ENCODE data around the gene AMOTL1. TPM values are rescaled to one million over a fixed set of nuclear protein-coding genes. Genes with fewer than 3 reads are reported as not detected.

The AMOTL1 gene
- total RNA-seq, 4 donors from 2014 or later, result 34.1 to 51.2 (median 41.0) TPM

GRCh38 chr11:94737171-94737611, 31.0 kb upstream of the AMOTL1 start:
- intact Hi-C loops (cut with DNase I), result no loop called here
- DNase-seq, result no peak
- 58 to 70% methylated on average over 2 of the region's 2 CpGs for whole genome bisulfite sequencing, 2 donors
- Histone ChIP-seq H3K36me3 (no peaks in the 10 kb centered on the region), H3K4me1 (peaks cover 4 to 8% of the 10 kb centered on the region in 2 donors), H3K27me3 (no peaks in the 10 kb centered on the region), H3K9me3 (no peaks in the 10 kb centered on the region), H3K27ac (no peak overlapping the region), H3K4me3 (replicated peaks in 1 of 3) (no peak overlapping the region)
- TF ChIP-seq POLR2A (IDR thresholded peaks at IDR 0.05) (no peak), CTCF (IDR thresholded peaks at IDR 0.05) (no peak)

GRCh38 chr11:94738746-94739145, 29.4 kb upstream of the AMOTL1 start:
- intact Hi-C loops (cut with DNase I), result no loop called here
- H3K9me3 ChIP-seq, result no peaks in the 10 kb centered on the region
- WGBS, 2 donors, result 100% methylated on average over 1 of the region's 1 CpG
- H3K27ac ChIP-seq, result no peak overlapping the region
- H3K4me3 ChIP-seq (replicated peaks in 1 of 3), result no peak overlapping the region
- no peaks in the 10 kb centered on the region for H3K27me3 ChIP-seq
- no peak for DNase-seq
- TF ChIP-seq POLR2A (IDR thresholded peaks at IDR 0.05) (no peak), CTCF (IDR thresholded peaks at IDR 0.05) (no peak)
- no peaks in the 10 kb centered on the region for H3K36me3 ChIP-seq
- peaks cover 4 to 6% of the 10 kb centered on the region in 2 donors for H3K4me1 ChIP-seq

GRCh38 chr11:94739331-94739730, 28.8 kb upstream of the AMOTL1 start:
- no peak overlapping the region for H3K4me3 ChIP-seq (replicated peaks in 1 of 3)
- H3K27me3 ChIP-seq, result no peaks in the 10 kb centered on the region
- H3K27ac ChIP-seq, result no peak overlapping the region
- TF ChIP-seq POLR2A (IDR thresholded peaks at IDR 0.05) (no peak), CTCF (IDR thresholded peaks at IDR 0.05) (no peak)
- intact Hi-C loops (cut with DNase I), result no loop called here
- no peak for DNase-seq
- WGBS, 2 donors, result 80 to 86% methylated on average over 2 of the region's 2 CpGs
- H3K4me1 ChIP-seq, result peaks cover 4 to 6% of the 10 kb centered on the region in 2 donors
- H3K36me3 ChIP-seq, result no peaks in the 10 kb centered on the region
- no peaks in the 10 kb centered on the region for H3K9me3 ChIP-seq

- Histone ChIP-seq H3K4me1 (peaks cover 4 to 6% of the 10 kb centered on the region in 2 donors), H3K27me3 (no peaks in the 10 kb centered on the region), H3K27ac (no peak overlapping the region), H3K9me3 (no peaks in the 10 kb centered on the region), H3K36me3 (no peaks in the 10 kb centered on the region), H3K4me3 (replicated peaks in 1 of 3) (peak overlapping the region in 2 of 3 donors; percentile 16 to 35)
- intact Hi-C loops (cut with DNase I), result loop anchor here (10.0 kb wide), 1 partner anchor 116 kb away; no protein-coding TSS in a partner anchor
- WGBS, 2 donors, result 2 to 3% methylated on average over 40 to 64 of the region's 82 CpGs
- TF ChIP-seq CTCF (IDR thresholded peaks at IDR 0.05) (no peak), POLR2A (IDR thresholded peaks at IDR 0.05) (no peak)
- DNase-seq, result peak; percentile 30 to 35
Measured at GRCh38 chr11:94740083-94741021, 27.8 kb upstream of the AMOTL1 start.
